Breast epithelium (tissue), 3 donors: ENCODE results near the gene SPEN.
"Not testable (repeated sequence)": the region's sequence is repeated elsewhere in the genome, so short reads cannot be mapped to it uniquely, and the experiment has no call there.

Source experiments
- POLR2A ChIP-seq: fragments of 450-650 bp; IDR thresholded peaks from one replicate; pipeline ENCODE4 v1.6.1; 2016; ENCODE audit warnings: antibody characterized with exemption, mild to moderate bottlenecking, moderate library complexity
- POLR2AphosphoS5 ChIP-seq, 3 donors: sonication (generic); formaldehyde crosslinking; IDR thresholded peaks; one replicate each; pipeline ENCODE4 v1.6.1; 2017; ENCODE audit warnings: antibody characterized with exemption in 3 of 3
- TF ChIP-seq, protein P1 (sequence below), 3 donors: fragments of 450-650 bp; IDR thresholded peaks; one replicate each; pipeline ENCODE4 v1.5.1; 2016 to 2017; ENCODE audit warnings: antibody characterized with exemption in 3 of 3, mild to moderate bottlenecking in 3 of 3, moderate library complexity in 3 of 3

DNA sequence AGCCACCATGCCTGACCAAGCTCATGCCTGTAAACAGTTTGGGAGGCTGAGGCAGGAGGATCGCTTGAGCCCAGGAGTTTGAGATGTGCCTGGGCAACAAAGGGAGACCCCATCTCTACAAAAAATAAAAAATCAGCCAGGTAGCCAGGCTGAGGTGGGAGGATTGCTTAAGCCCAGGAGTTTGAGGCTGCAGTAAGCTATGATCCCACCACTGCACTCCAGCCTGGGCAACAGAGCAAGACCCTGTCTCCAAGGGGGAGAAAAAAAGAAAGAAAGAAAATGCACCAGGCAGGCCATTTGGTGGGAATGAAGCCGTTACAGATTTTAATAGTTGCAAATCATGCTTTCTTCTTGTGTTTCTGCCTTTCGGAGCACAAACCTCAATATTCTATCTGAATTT, 66.1 kb downstream of the SPEN start:
- TF ChIP-seq POLR2AphosphoS5 (IDR thresholded peaks at IDR 0.05); POLR2A: not testable (repeated sequence)
- TF ChIP-seq, protein P1, sequence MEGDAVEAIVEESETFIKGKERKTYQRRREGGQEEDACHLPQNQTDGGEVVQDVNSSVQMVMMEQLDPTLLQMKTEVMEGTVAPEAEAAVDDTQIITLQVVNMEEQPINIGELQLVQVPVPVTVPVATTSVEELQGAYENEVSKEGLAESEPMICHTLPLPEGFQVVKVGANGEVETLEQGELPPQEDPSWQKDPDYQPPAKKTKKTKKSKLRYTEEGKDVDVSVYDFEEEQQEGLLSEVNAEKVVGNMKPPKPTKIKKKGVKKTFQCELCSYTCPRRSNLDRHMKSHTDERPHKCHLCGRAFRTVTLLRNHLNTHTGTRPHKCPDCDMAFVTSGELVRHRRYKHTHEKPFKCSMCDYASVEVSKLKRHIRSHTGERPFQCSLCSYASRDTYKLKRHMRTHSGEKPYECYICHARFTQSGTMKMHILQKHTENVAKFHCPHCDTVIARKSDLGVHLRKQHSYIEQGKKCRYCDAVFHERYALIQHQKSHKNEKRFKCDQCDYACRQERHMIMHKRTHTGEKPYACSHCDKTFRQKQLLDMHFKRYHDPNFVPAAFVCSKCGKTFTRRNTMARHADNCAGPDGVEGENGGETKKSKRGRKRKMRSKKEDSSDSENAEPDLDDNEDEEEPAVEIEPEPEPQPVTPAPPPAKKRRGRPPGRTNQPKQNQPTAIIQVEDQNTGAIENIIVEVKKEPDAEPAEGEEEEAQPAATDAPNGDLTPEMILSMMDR (IDR thresholded peaks at IDR 0.05): not testable (repeated sequence)
